Activated CD8-positive, alpha-beta memory T cell treated with anti-CD3 and anti-CD28 coated beads, Interleukin-2, amount 10 ng/mL, durations not matched to agents 7 days and 5 days (primary cell): ENCODE results near the gene TTYH2. TPM values are rescaled to one million over a fixed set of nuclear protein-coding genes. Genes with fewer than 3 reads are reported as not detected.
A peak's percentile ranks its signal among the peaks of the same experiment; 100 is the strongest.
"Not testable (repeated sequence)": the region's sequence is repeated elsewhere in the genome, so short reads cannot be mapped to it uniquely, and the experiment has no call there.

Experiments used
- ATAC-seq: fragments of 150-1000 bp; cut with Tn5 transposase; one replicate; pipeline ENCODE4 v1.10.0; 2021; ENCODE audit warnings: moderate library complexity
- CTCF ChIA-PET: fragments of 350-600 bp; sonication (Branson Sonifier 250); formaldehyde crosslinking; loops from one replicate; lab custom pipeline; 2021; ENCODE audit warnings: antibody characterized with exemption; lab: Charles Lee
- DNase-seq: peaks from one replicate; pipeline ENCODE4 v3.0.0-alpha.2; 2020
- H3K27ac Mint-ChIP-seq: one replicate; pipeline ENCODE4 v1.8.0; 2021; ENCODE audit warnings: mild to moderate bottlenecking, mixed read lengths
- H3K27me3 Mint-ChIP-seq: one replicate; pipeline ENCODE4 v1.8.0; 2021; ENCODE audit warnings: mixed read lengths
- H3K36me3 Mint-ChIP-seq: one replicate; pipeline ENCODE4 v1.8.0; 2021; ENCODE audit warnings: mild to moderate bottlenecking, mixed read lengths
- H3K4me1 Mint-ChIP-seq: one replicate; pipeline ENCODE4 v1.8.0; 2021; ENCODE audit warnings: mixed read lengths
- H3K4me3 Mint-ChIP-seq: one replicate; pipeline ENCODE4 v1.8.0; 2021; ENCODE audit warnings: mild to moderate bottlenecking, moderate library complexity, mixed read lengths
- H3K9me3 Mint-ChIP-seq: one replicate; pipeline ENCODE4 v1.8.0; 2022; ENCODE audit warnings: low read depth, mixed read lengths
- total RNA-seq, 2 experiments: library from RNA; stranded (reverse); gene quantifications; one replicate each; pipeline ENCODE4 v1.2.3, GENCODE V29; 2021

Gene TTYH2
- total RNA-seq, 2 experiments from 2014 or later: 7.1 to 12.8 TPM

GRCh38 chr17:74271901-74272561, 58.7 kb downstream of the TTYH2 start:
- Mint-ChIP-seq H3K9me3 (no peaks in the 10 kb centered on the region), H3K4me1 (peaks cover 25% of the 10 kb centered on the region), H3K36me3 (no peaks in the 10 kb centered on the region), H3K27me3 (peaks cover 10% of the 10 kb centered on the region), H3K27ac (no peak overlapping the region), H3K4me3 (no peak overlapping the region)
- DNase-seq (no peak), ATAC-seq (no peak)
- CTCF ChIA-PET: no interaction called here

- no peak overlapping the region for H3K27ac Mint-ChIP-seq
- DNase-seq (no peak), ATAC-seq (no peak)
- no peaks in the 10 kb centered on the region for H3K9me3 Mint-ChIP-seq
- no peaks in the 10 kb centered on the region for H3K36me3 Mint-ChIP-seq
- no peak overlapping the region for H3K4me3 Mint-ChIP-seq
- peaks cover 6% of the 10 kb centered on the region for H3K27me3 Mint-ChIP-seq
- peaks cover 25% of the 10 kb centered on the region for H3K4me1 Mint-ChIP-seq
- CTCF ChIA-PET: interaction anchor here (1.3 kb wide), 1 partner anchor 73 kb away, joined by 4 read pairs; no protein-coding TSS in a partner anchor
Observed at GRCh38 chr17:74272731-74273201, 59.4 kb downstream of the TTYH2 start.

- H3K4me3 Mint-ChIP-seq: peak within 1 kb of the TSS; percentile 48
- CTCF ChIA-PET: interaction anchor here (1.1 to 1.5 kb wide), 3 partner anchors 11 to 63 kb away, joined by 3 to 6 read pairs (median 4); no protein-coding TSS in a partner anchor
- peaks cover 22% of the 10 kb centered on the region for H3K4me1 Mint-ChIP-seq
- no peaks in the 10 kb centered on the region for H3K9me3 Mint-ChIP-seq
- ATAC-seq (peak; percentile 57), DNase-seq (no peak)
- H3K27ac Mint-ChIP-seq: peak within 1 kb of the TSS; percentile 78
- H3K27me3 Mint-ChIP-seq: no peaks in the 10 kb centered on the region
- H3K36me3 Mint-ChIP-seq: no peaks in the 10 kb centered on the region
Observed at GRCh38 chr17:74274060-74274708, 60.8 kb downstream of the TTYH2 start, which contains the start of gene DNAI2. TSS of gene DNAI2 (plus strand) at chr17:74274234. CDS start at chr17:74281818, 7,584 bp downstream.

- ATAC-seq (peak; percentile 45), DNase-seq (no peak)
- CTCF ChIA-PET: interaction anchor here (1.1 to 1.5 kb wide), 3 partner anchors 10 to 63 kb away, joined by 3 to 6 read pairs (median 4); no protein-coding TSS in a partner anchor
- Mint-ChIP-seq H3K27me3 (no peaks in the 10 kb centered on the region), H3K9me3 (no peaks in the 10 kb centered on the region), H3K27ac (peak overlapping the region; percentile 66), H3K36me3 (no peaks in the 10 kb centered on the region), H3K4me3 (peak overlapping the region; percentile 31), H3K4me1 (peaks cover 25% of the 10 kb centered on the region)
Observed at GRCh38 chr17:74274709-74275340, 61.5 kb downstream of the TTYH2 start.

GRCh38 chr17:74276051-74276476, 62.7 kb downstream of the TTYH2 start:
- Mint-ChIP-seq H3K27ac (peak overlapping the region; percentile 11), H3K27me3 (no peaks in the 10 kb centered on the region), H3K9me3 (no peaks in the 10 kb centered on the region), H3K36me3 (no peaks in the 10 kb centered on the region), H3K4me1 (peaks cover 37% of the 10 kb centered on the region), H3K4me3 (no peak overlapping the region)
- DNase-seq (no peak), ATAC-seq (no peak)
- CTCF ChIA-PET: no interaction called here

- DNase-seq (no peak), ATAC-seq (no peak)
- Mint-ChIP-seq H3K9me3 (no peaks in the 10 kb centered on the region), H3K27me3 (no peaks in the 10 kb centered on the region), H3K27ac (no peak overlapping the region), H3K4me1 (peaks cover 37% of the 10 kb centered on the region), H3K36me3 (no peaks in the 10 kb centered on the region), H3K4me3 (no peak overlapping the region)
- CTCF ChIA-PET: no interaction called here
Observed at GRCh38 chr17:74276541-74277009, 63.2 kb downstream of the TTYH2 start.

- ATAC-seq: no peak
- no peak for DNase-seq
- Mint-ChIP-seq H3K36me3 (no peaks in the 10 kb centered on the region), H3K4me1 (peaks cover 50% of the 10 kb centered on the region), H3K9me3 (no peaks in the 10 kb centered on the region), H3K27ac (no peak overlapping the region), H3K4me3 (no peak overlapping the region), H3K27me3 (no peaks in the 10 kb centered on the region)
- CTCF ChIA-PET: no interaction called here
Observed at GRCh38 chr17:74277935-74278334, 64.6 kb downstream of the TTYH2 start.

- not testable (repeated sequence) for ATAC-seq, DNase-seq, H3K4me3 Mint-ChIP-seq, H3K27me3 Mint-ChIP-seq, H3K9me3 Mint-ChIP-seq, H3K36me3 Mint-ChIP-seq
- CTCF ChIA-PET: interaction anchor here (1.7 to 1.8 kb wide), 2 partner anchors 15 to 67 kb away, joined by 4 read pairs; partner anchors contain the start of gene TTYH2
- Mint-ChIP-seq H3K27ac (peak overlapping the region; percentile 90), H3K4me1 (peaks cover 50% of the 10 kb centered on the region)
Observed at GRCh38 chr17:74279617-74280016, 66.2 kb downstream of the TTYH2 start.

GRCh38 chr17:74280093-74280513, 66.7 kb downstream of the TTYH2 start:
- H3K27ac Mint-ChIP-seq: peak overlapping the region; percentile 90
- ATAC-seq: peak; percentile 86
- H3K4me1 Mint-ChIP-seq: peaks cover 50% of the 10 kb centered on the region
- H3K4me3 Mint-ChIP-seq: no peak overlapping the region
- CTCF ChIA-PET: interaction anchor here (0.8 to 2.7 kb wide), 6 partner anchors 15 to 89 kb away, joined by 3 to 10 read pairs (median 4); partner anchors contain the start of gene TTYH2
- peak; percentile 88 for DNase-seq
- H3K27me3 Mint-ChIP-seq: no peaks in the 10 kb centered on the region
- H3K9me3 Mint-ChIP-seq: no peaks in the 10 kb centered on the region
- no peaks in the 10 kb centered on the region for H3K36me3 Mint-ChIP-seq

- CTCF ChIA-PET: interaction anchor here (1.1 to 3.8 kb wide), 4 partner anchors 15 to 175 kb away, joined by 3 to 45 read pairs (median 7); partner anchors contain the start of gene TTYH2
- no peaks in the 10 kb centered on the region for H3K27me3 Mint-ChIP-seq
- no peak overlapping the region for H3K4me3 Mint-ChIP-seq
- DNase-seq (no peak), ATAC-seq (no peak)
- H3K36me3 Mint-ChIP-seq: no peaks in the 10 kb centered on the region
- H3K27ac Mint-ChIP-seq: peak overlapping the region; percentile 98
- no peaks in the 10 kb centered on the region for H3K9me3 Mint-ChIP-seq
- H3K4me1 Mint-ChIP-seq: peaks cover 52% of the 10 kb centered on the region
Observed at GRCh38 chr17:74281799-74282198, 68.4 kb downstream of the TTYH2 start.

GRCh38 chr17:74282274-74282586, 68.9 kb downstream of the TTYH2 start:
- peaks cover 56% of the 10 kb centered on the region for H3K4me1 Mint-ChIP-seq
- H3K27me3 Mint-ChIP-seq, H3K4me3 Mint-ChIP-seq, ATAC-seq, H3K36me3 Mint-ChIP-seq, H3K9me3 Mint-ChIP-seq, DNase-seq: not testable (repeated sequence)
- CTCF ChIA-PET: interaction anchor here (1.1 to 3.8 kb wide), 4 partner anchors 15 to 175 kb away, joined by 3 to 45 read pairs (median 7); partner anchors contain the start of gene TTYH2
- H3K27ac Mint-ChIP-seq: peak overlapping the region; percentile 98

- Mint-ChIP-seq H3K9me3 (no peaks in the 10 kb centered on the region), H3K27ac (peak overlapping the region; percentile 98), H3K4me1 (peaks cover 58% of the 10 kb centered on the region), H3K4me3 (peak overlapping the region; percentile 35), H3K27me3 (no peaks in the 10 kb centered on the region), H3K36me3 (no peaks in the 10 kb centered on the region)
- ATAC-seq (peak; percentile 63), DNase-seq (peak; percentile 82)
- CTCF ChIA-PET: interaction anchor here (1.4 to 3.8 kb wide), 3 partner anchors 14 to 174 kb away, joined by 3 to 45 read pairs (median 10); no protein-coding TSS in a partner anchor
Observed at GRCh38 chr17:74282587-74283370, 69.4 kb downstream of the TTYH2 start.
